AG04450 (cell line): ENCODE data around the gene VSIG10L2. TPM values are rescaled to one million over a fixed set of nuclear protein-coding genes. Genes with fewer than 3 reads are reported as not detected.

ENCODE experiments used
- CTCF ChIA-PET: fragments of 300-600, 350-600 bp; formaldehyde crosslinking; extraction: SDS; loops from one replicate; lab custom pipeline; 2022; ENCODE audit warnings: antibody characterized with exemption, inconsistent platforms; lab: Charles Lee
- POLR2A ChIA-PET: fragments of 350-600 bp; formaldehyde crosslinking; extraction: SDS; loops from one replicate; lab custom pipeline; 2021; ENCODE audit warnings: antibody characterized with exemption, inconsistent platforms; lab: Yijun Ruan, JAX
- DNase-seq: peaks from one replicate; pipeline ENCODE4 v3.0.0-alpha.2; 2011; ENCODE audit warnings: low read depth, low spot score
- H3K27ac ChIP-seq: one replicate; pipeline ENCODE4 v1.5.1; 2012; ENCODE audit warnings: low read depth, low read length, control low read depth
- H3K27me3 ChIP-seq: one replicate; pipeline ENCODE4 v1.6.0; 2012; ENCODE audit warnings: low read length; ENCODE audit not compliant: control insufficient read depth, insufficient read depth
- H3K4me3 ChIP-seq: 2 replicates; pipeline ENCODE4 v1.5.1; 2011; ENCODE audit warnings: mild to moderate bottlenecking, low read depth, low read length, control low read depth
- H3K9me3 ChIP-seq: 2 replicates; pipeline ENCODE4 v1.5.1; 2012; ENCODE audit warnings: low read length; ENCODE audit not compliant: control insufficient read depth, insufficient read depth
- CTCF ChIP-seq: IDR thresholded peaks from 2 replicates; pipeline ENCODE4 v1.5.1; 2011; ENCODE audit warnings: low read depth, low read length, control low read depth, inconsistent platforms
- polyA minus RNA-seq: library from RNA; depleted of rRNA, polyadenylated mRNA; stranded (reverse); fragments of >200 nt; gene quantifications from 2 replicates; pipeline ENCODE4 v1.2.3, GENCODE V29; 2011; rRNA and poly(A)+ RNA removed
- polyA plus RNA-seq: library from polyadenylated mRNA; depleted of rRNA; stranded (reverse); fragments of >200 nt; gene quantifications from 2 replicates; pipeline ENCODE4 v1.2.3, GENCODE V29; 2011; rRNA removed

VSIG10L2 gene
- polyA plus RNA-seq (not detected in 2 replicates), polyA minus RNA-seq (not detected in 2 replicates)

- DNase-seq: no peak
- POLR2A ChIA-PET: no interaction called here
These were observed at the start of gene VSIG10L2 for GRCh38 chr11:125945797-125946520. TSS of gene VSIG10L2 (plus strand) at chr11:125946044. CDS start at chr11:125946056, 12 bp downstream.

GRCh38 chr11:125901872-125902271 is 44.0 kb upstream of the VSIG10L2 start:
- ChIA-PET CTCF (no interaction called here), POLR2A (no interaction called here)
- H3K4me3 ChIP-seq: no peak overlapping the region
- H3K9me3 ChIP-seq: no peaks in the 10 kb centered on the region; the same call in 1 of the 2 replicates
- H3K27me3 ChIP-seq: peaks cover 22% of the 10 kb centered on the region
- no peak for DNase-seq
- no peak overlapping the region for H3K27ac ChIP-seq
- TF ChIP-seq CTCF: no peak

More at GRCh38 chr11:125945797-125946520, at the start of gene VSIG10L2:
- no peak within 1 kb of the TSS for H3K27ac ChIP-seq
- H3K4me3 ChIP-seq: no peak within 1 kb of the TSS
- H3K9me3 ChIP-seq: no peaks in the 10 kb centered on the region
- peaks cover 23% of the 10 kb centered on the region for H3K27me3 ChIP-seq
- CTCF ChIA-PET: interaction anchor here (0.6 kb wide), 1 partner anchor 194 kb away, joined by 3 read pairs; no protein-coding TSS in a partner anchor
- no peak for TF ChIP-seq CTCF

- Histone ChIP-seq H3K4me3 (peak overlapping the region; percentile 83), H3K27ac (peak overlapping the region; percentile 55), H3K9me3 (no peaks in the 10 kb centered on the region; the same call in 1 of the 2 replicates), H3K27me3 (peaks cover 22% of the 10 kb centered on the region)
- POLR2A ChIA-PET: interaction anchor here (0.7 to 1.3 kb wide), 3 partner anchors 15 to 242 kb away, joined by 3 to 16 read pairs (median 4); partner anchors contain the start of gene HYLS1
- CTCF ChIA-PET: interaction anchor here (0.5 to 1.7 kb wide), 4 partner anchors 15 to 291 kb away, joined by 3 to 6 read pairs (median 4); partner anchors contain the start of genes CDON and HYLS1
- DNase-seq: no peak
- TF ChIP-seq CTCF: no peak
These were observed 43.4 kb upstream of the VSIG10L2 start for GRCh38 chr11:125902277-125902926.

- no peaks in the 10 kb centered on the region; the same call in 1 of the 2 replicates for H3K9me3 ChIP-seq
- H3K27me3 ChIP-seq: peaks cover 22% of the 10 kb centered on the region
- DNase-seq: peak; percentile 48
- peak within 1 kb of the TSS; percentile 83 for H3K4me3 ChIP-seq
- H3K27ac ChIP-seq: peak within 1 kb of the TSS; percentile 55
- CTCF ChIA-PET: interaction anchor here (0.5 to 1.7 kb wide), 5 partner anchors 12 to 291 kb away, joined by 3 to 6 read pairs (median 4); partner anchors contain the start of genes CDON and HYLS1
- POLR2A ChIA-PET: interaction anchor here (0.5 to 1.3 kb wide), 4 partner anchors 15 to 241 kb away, joined by 3 to 16 read pairs (median 4); partner anchors contain the start of gene HYLS1
- no peak for TF ChIP-seq CTCF
These were observed 42.7 kb upstream of the VSIG10L2 start, which contains the start of gene PUS3 for GRCh38 chr11:125902927-125903710. TSS of gene PUS3 (minus strand) at chr11:125903206. CDS start at chr11:125896284, 6,922 bp downstream.
